Stimulated activated naive CD4-positive, alpha-beta T cell (primary cell): ENCODE results near the gene PKD1L1.
"Not testable (repeated sequence)": the region's sequence is repeated elsewhere in the genome, so short reads cannot be mapped to it uniquely, and the experiment has no call there.

ENCODE experiments used
- DNase-seq, 6 experiments: peaks; one replicate each; lab custom pipeline; 2025; lab: John Stamatoyannopoulos, UW

Gene PKD1L1

GRCh38 chr7:47763063-47763974, 184.9 kb downstream of the PKD1L1 start:
- no peak for DNase-seq

- no peak for DNase-seq
These were observed 185.6 kb downstream of the PKD1L1 start for GRCh38 chr7:47762746-47763062.

DNA sequence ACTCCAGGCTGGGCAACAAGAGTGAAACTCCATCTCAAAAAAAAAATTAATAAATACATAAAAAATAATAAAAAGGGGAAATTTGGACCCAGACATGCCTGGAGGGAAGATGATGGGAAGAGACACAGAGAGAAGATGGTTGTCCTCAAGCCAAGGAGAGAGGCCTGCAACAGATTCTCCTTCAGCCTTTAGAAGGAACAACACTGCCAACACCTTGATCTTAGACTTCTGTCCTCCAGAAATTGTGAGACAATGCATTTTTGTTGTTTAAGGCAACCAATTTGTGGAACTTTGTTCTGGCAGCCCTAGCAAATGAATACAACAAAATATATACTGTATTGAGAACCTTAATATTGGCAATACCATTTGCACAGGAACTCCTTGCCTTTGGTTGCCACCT, 186.1 kb downstream of the PKD1L1 start:
- DNase-seq = no peak

GRCh38 chr7:47759056-47759706, 189.1 kb downstream of the PKD1L1 start:
- DNase-seq = no peak

DNA sequence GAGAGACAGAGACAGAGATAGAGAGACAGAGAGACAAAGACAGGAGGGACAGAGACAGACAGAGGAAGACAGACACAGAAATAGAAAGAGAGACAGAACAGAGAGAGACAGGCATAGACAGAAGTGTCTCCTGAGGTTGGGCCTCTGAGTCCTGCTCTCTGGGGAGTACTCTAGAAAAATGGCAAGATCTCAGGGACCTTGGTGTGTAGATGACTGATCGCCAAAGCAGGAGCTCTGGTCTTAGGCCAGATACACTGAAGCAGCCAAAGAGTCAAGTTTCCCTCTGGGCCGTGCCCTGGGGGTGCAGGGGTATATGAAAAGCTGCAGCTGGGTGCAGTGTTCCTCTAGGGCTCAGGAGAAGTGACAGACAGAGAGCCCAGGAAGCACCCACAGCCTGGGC, 189.7 kb downstream of the PKD1L1 start:
- no peak for DNase-seq

- no peak for DNase-seq
These were observed 190.3 kb downstream of the PKD1L1 start for GRCh38 chr7:47757921-47758411.

GRCh38 chr7:47756636-47757035, 191.6 kb downstream of the PKD1L1 start:
- no peak for DNase-seq

GRCh38 chr7:47755248-47755647, 193.0 kb downstream of the PKD1L1 start:
- no peak for DNase-seq

DNA sequence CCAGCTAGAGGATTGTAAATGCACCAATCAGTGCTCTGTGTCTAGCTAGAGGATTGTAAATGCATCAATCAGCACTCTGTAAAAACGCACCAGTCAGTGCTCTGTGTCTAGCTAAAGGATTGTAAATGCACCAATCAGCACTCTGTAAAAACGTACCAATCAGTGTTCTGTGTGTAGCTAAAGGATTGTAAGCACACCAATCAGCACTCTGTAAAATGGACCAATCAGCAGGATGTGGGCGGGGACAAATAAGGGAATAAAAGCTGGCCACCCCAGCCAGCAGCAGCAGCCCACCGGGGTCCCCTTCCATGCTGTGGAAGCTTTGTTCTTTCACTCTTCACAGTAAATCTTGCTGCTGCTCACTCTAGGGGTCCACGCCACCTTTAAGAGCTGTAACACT, 196.5 kb downstream of the PKD1L1 start:
- not testable (repeated sequence) for DNase-seq

DNA sequence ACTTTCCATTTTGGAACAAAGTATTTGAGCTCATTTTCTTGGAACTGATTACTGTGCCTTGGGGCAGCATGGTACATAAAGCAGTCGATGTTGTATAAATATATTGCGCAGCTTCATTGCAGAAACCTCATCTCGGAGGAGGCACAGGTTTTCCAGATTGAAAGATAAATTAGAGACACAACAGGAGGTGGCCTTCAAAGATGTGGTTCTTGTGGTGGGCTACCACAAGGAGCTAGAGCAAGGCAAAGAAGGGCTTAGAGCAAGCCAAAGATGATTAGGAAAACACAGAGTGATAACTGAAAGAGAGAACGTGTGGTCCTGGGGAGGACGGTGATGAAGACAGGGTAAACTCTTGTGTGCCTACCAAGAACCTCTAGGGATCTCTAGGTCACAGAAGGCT, 197.2 kb downstream of the PKD1L1 start:
- no peak for DNase-seq

GRCh38 chr7:47748041-47748440, 200.2 kb downstream of the PKD1L1 start:
- no peak for DNase-seq

DNA sequence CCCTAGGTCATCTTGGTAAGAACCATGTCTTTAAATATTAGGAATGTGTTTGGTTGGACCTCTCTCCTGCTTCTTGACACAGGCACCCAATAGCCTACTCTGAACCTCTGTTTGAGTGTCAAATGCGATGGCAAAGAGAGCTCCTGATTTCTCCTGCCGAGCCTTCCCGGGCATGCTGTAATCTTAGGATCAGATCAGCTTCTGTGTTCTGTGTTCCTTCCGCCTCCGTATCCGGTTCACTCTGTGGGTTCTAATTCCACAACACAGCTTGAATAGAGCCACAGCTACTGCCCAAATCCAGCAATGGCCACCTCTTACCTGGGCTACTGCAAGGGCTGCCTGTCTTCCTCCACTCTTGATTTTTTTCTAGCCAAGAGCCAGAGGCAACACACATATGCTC, 201.1 kb downstream of the PKD1L1 start:
- no peak for DNase-seq

GRCh38 chr7:47746468-47746867, 201.8 kb downstream of the PKD1L1 start:
- DNase-seq = no peak

DNA sequence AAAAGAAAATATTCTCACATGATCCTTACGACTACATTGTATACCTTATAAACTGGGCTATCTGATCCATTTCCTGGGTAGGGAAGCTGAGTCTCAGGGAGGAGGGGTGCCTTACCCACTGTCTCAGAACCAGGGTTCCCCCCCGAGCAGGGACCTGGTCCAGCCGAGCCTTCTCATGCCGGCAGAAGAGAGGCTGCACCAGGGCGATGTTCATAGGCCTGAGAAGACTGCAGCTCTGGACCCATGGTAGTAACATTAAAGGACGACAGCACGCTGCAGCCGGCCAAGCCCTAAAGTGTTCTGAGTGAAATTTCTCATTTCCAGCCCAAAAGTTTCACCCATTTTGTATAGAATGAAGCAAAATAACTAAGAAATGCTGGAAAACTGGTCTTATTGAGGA, 203.4 kb downstream of the PKD1L1 start:
- no peak for DNase-seq

GRCh38 chr7:47743965-47744591, 204.2 kb downstream of the PKD1L1 start:
- no peak for DNase-seq

- no peak for DNase-seq
These were observed 206.3 kb downstream of the PKD1L1 start for GRCh38 chr7:47741984-47742383.

DNA sequence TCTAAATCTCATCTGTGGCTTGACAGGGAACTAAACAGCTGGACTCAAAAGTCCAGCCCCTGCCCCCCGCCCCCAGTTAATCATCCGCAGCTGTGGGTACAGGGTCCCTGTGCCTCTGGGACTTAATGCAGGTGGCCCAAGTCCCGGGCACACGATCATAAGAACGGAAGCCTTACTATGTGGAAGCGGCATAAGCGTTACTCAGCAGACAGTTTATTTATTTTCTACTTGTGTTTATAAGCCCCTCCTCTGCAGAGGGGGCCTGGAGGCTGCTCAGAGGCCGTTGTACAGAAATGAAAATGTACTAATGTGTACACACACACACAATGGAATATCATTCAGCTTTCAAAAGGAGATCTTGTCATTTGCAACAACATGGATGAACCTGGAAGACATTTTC, 208.4 kb downstream of the PKD1L1 start:
- no peak for DNase-seq

GRCh38 chr7:47739301-47739875, 208.9 kb downstream of the PKD1L1 start:
- no peak for DNase-seq

DNA sequence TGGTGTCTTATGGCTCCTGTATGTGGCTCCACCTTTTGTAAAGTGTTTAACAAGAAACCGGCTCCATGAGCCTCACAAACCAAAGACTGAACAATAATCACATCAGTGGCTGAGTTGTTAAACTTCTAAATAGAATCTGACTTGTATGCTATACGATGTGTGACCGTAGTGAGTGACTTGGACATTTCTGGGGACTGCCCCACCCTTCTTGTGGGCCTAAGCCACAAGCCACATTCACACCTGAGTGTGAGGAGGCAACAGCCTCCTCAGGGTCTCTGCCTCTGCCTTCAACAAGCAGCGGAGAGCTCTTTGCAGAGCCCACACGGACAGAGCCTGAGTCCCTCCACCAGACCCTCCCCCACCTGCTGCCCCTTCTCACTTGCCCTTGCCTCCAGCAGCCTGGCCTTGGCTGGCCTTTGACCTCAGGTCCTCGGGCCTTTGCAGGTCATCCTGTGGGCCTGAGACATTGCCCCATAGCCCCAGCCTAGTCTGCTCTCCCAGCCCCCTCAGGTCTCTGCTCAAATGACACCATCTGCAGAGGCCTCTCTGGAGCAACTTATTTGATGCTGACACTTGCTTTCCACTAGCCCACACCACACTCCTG, 209.6 kb downstream of the PKD1L1 start:
- no peak for DNase-seq

- no peak for DNase-seq
These were observed 210.7 kb downstream of the PKD1L1 start for GRCh38 chr7:47737601-47738000.

DNA sequence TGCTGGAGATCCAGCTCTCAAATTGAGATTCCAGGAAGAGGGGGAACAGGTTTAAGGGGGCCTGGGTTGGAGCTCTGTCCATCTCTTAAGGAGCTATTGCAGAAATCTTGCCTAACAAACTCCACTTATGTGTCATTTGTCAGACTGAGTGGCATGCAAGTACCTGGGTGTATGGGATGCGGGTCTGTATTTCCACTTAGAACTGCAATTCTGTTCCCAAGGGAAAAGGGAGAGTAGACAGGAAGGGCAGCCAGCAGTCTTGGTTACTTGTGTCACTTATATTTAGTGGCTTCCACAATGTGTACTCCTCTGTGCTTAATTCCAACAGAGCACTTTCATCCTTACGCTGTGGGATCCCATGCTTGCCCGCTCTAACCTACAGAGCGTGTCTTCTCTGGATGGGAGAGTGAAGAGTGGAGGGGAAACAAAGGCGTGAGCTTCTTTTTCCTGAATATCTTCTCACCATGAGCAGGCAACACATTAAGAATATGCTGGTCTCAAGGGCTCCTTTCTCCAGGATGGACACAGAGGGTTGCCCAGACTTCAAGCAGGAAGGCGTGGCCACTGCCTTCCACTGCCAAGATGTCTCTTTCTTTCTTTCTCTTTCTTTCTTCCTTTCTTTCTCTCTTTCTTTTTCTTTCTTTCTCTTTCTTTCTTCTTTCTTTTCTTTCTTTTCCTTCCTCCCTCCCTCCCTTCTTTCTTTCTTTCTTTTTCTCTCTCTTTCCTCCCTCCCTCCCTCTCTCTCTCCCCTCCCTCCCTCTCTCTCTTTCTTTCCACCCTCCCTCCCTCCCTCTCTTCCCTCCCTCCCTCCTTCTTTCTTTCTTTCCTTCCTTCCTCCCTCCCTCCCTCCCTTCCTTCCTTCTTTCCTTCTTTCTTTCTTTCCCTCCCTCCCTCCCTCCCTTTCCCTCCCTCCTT, 212.6 kb downstream of the PKD1L1 start:
- DNase-seq = no peak
